Liver (tissue), 9 donors: Measurements from ENCODE around the gene MAP3K4. TPM values are rescaled to one million over a fixed set of nuclear protein-coding genes. Genes with fewer than 3 reads are reported as not detected.

Experiments used
- DNase-seq: peaks from one replicate; pipeline ENCODE4 v3.0.0-alpha.2; 2017; ENCODE audit warnings: low spot score
- H3K27ac ChIP-seq, 2 donors: one replicate each; pipeline ENCODE4 v1.7.0; 2013; ENCODE audit warnings: inconsistent platforms in 2 of 2, low read length in 2 of 2, control low read depth in 1 of 2, low read depth in 1 of 2, mild to moderate bottlenecking in 1 of 2
- H3K27me3 ChIP-seq, 4 donors: one replicate each; pipeline versions ENCODE4 v1.6.1 to v1.7.0; 2013; ENCODE audit warnings: low read length in 3 of 4, inconsistent platforms in 1 of 4, mild to moderate bottlenecking in 1 of 4, moderate library complexity in 1 of 4; ENCODE audit not compliant: control insufficient read depth in 4 of 4, insufficient read depth in 4 of 4
- H3K36me3 ChIP-seq, 4 donors: one replicate each; pipeline versions ENCODE4 v1.6.1 to v1.7.0; 2013; ENCODE audit warnings: low read length in 3 of 4, mild to moderate bottlenecking in 3 of 4, low read depth in 1 of 4, moderate library complexity in 1 of 4; ENCODE audit not compliant: control insufficient read depth in 4 of 4, insufficient read depth in 3 of 4
- H3K4me1 ChIP-seq, 4 donors: one replicate each; pipeline versions ENCODE4 v1.6.1 to v1.7.0; 2013; ENCODE audit warnings: low read length in 3 of 4, mild to moderate bottlenecking in 3 of 4, moderate library complexity in 1 of 4; ENCODE audit not compliant: control insufficient read depth in 4 of 4, insufficient read depth in 4 of 4
- H3K4me3 ChIP-seq, 3 donors: one replicate each; pipeline versions ENCODE4 v1.6.1 to v1.7.0; 2013; ENCODE audit warnings: low read length in 3 of 3, control low read depth in 1 of 3, low read depth in 1 of 3, mild to moderate bottlenecking in 1 of 3
- H3K9ac ChIP-seq, 2 donors: one replicate each; pipeline ENCODE4 v1.7.0; 2013; ENCODE audit warnings: low read length in 2 of 2, mild to moderate bottlenecking in 2 of 2, moderate library complexity in 2 of 2, control low read depth in 1 of 2, low read depth in 1 of 2
- H3K9me3 ChIP-seq, 4 donors: one replicate each; pipeline versions ENCODE4 v1.6.1 to v1.7.0; 2013; ENCODE audit warnings: low read length in 3 of 4; ENCODE audit not compliant: control insufficient read depth in 4 of 4
- ATF3 ChIP-seq: IDR thresholded peaks from 2 replicates; pipeline ENCODE4 v1.6.1; 2016; ENCODE audit warnings: antibody characterized with exemption
- CTCF ChIP-seq: fragments of 150-350 bp; IDR thresholded peaks from 2 replicates; pipeline ENCODE4 v1.5.1; 2017; ENCODE audit warnings: improper control_type of control experiment, low read depth, low read length; ENCODE audit not compliant: missing input control
- EGR1 ChIP-seq, 2 donors: IDR thresholded peaks; 2 replicates each; pipeline ENCODE4 v1.6.1; 2016 to 2018; ENCODE audit warnings: antibody characterized with exemption in 2 of 2, low read depth in 2 of 2
- FOXA1 ChIP-seq: IDR thresholded peaks from 2 replicates; pipeline ENCODE4 v1.6.1; 2016; ENCODE audit warnings: antibody characterized with exemption
- FOXA2 ChIP-seq: IDR thresholded peaks from 2 replicates; pipeline ENCODE4 v1.6.1; 2016; ENCODE audit warnings: antibody characterized with exemption
- GABPA ChIP-seq, 2 donors: IDR thresholded peaks in 1 of 2; conservative IDR thresholded peaks in 1 of 2; 2 replicates each; pipeline ENCODE4 v1.6.1; 2016; ENCODE audit warnings: antibody characterized with exemption in 2 of 2, mild to moderate bottlenecking in 1 of 2, moderate library complexity in 1 of 2
- HNF4A ChIP-seq, 2 donors: conservative IDR thresholded peaks; 2 replicates each; pipeline ENCODE4 v1.6.1; 2016; ENCODE audit warnings: antibody characterized with exemption in 2 of 2, mild to moderate bottlenecking in 2 of 2
- HNF4G ChIP-seq: IDR thresholded peaks from 2 replicates; pipeline ENCODE4 v1.6.1; 2016; ENCODE audit warnings: antibody characterized with exemption
- JUND ChIP-seq, 2 donors: IDR thresholded peaks; 2 replicates each; pipeline ENCODE4 v1.6.1; 2016; ENCODE audit warnings: antibody characterized with exemption in 2 of 2
- NR2F2 ChIP-seq: IDR thresholded peaks from 2 replicates; pipeline ENCODE4 v1.6.1; 2016; ENCODE audit warnings: antibody characterized with exemption
- RAD21 ChIP-seq, 2 donors: IDR thresholded peaks; 2 replicates each; pipeline ENCODE4 v1.6.1; 2016; ENCODE audit warnings: antibody characterized with exemption in 2 of 2, mild to moderate bottlenecking in 2 of 2
- RXRA ChIP-seq, 2 donors: IDR thresholded peaks; 2 replicates each; pipeline ENCODE4 v1.6.1; 2017 to 2018; ENCODE audit warnings: antibody characterized with exemption in 2 of 2, mild to moderate bottlenecking in 1 of 2
- SP1 ChIP-seq: IDR thresholded peaks from 2 replicates; pipeline ENCODE4 v1.6.1; 2018; ENCODE audit warnings: antibody characterized with exemption, mild to moderate bottlenecking
- TAF1 ChIP-seq: conservative IDR thresholded peaks from 2 replicates; pipeline ENCODE4 v1.6.1; 2016; ENCODE audit warnings: antibody characterized with exemption, mild to moderate bottlenecking
- YY1 ChIP-seq: IDR thresholded peaks from 2 replicates; pipeline ENCODE4 v1.6.1; 2016; ENCODE audit warnings: antibody characterized with exemption, mild to moderate bottlenecking
- ZBTB33 ChIP-seq: IDR thresholded peaks from 2 replicates; pipeline ENCODE4 v1.6.1; 2016; ENCODE audit warnings: antibody characterized with exemption
- polyA plus RNA-seq, 2 donors: library from polyadenylated mRNA; stranded (reverse) in 1 of 2; unstranded in 1 of 2; fragments of 200-250 nt in 1 of 2; fragments of >200 nt in 1 of 2; fragmentation: Nextera tagmentation in 1 of 2; extraction: Ambion mirVana in 1 of 2; gene quantifications; one replicate each; pipeline versions ENCODE4 v1.2.1 to v1.2.3, GENCODE V29; 2013 to 2015
- total RNA-seq, 2 donors: library from RNA; depleted of rRNA; stranded (reverse); fragments of >200 nt; gene quantifications; one replicate each; pipeline ENCODE4 v1.2.3, GENCODE V29; 2014
- TF ChIP-seq, protein P1 (sequence below): IDR thresholded peaks from 2 replicates; pipeline ENCODE4 v1.6.1; 2016; ENCODE audit warnings: antibody characterized with exemption, mild to moderate bottlenecking
- TF ChIP-seq, protein P2 (sequence below): IDR thresholded peaks from 2 replicates; pipeline ENCODE4 v1.6.1; 2016; ENCODE audit warnings: antibody characterized with exemption
- donor health status: healthy.
- donor health status: healthy.
- donor health status: healthy.
- donor health status: healthy.
- donor health status: healthy.

MAP3K4 gene
- total and polyA plus RNA-seq, 4 donors = 4.3 to 20.0 (median 11.7) TPM

DNA sequence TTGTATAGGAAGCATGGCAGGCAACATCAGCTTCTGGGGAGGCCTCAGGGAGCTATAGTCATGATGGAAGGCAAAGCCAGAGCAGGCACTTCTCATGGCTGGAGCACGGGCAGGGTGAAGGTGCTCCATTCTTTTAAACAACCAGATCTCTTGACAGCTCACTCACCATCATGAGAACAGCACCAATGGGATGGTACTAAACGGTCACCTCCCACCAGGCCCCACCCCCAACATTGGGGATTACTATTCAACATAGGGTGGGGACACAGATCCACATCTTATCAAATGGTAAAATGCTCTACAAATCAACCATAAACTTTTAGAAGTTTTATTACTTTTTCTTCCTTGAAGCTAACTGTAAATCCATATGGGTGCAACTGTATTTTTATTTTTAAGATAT lies 61.5 kb downstream of the MAP3K4 start (continued):
- TF ChIP-seq CTCF = no peak

DNA sequence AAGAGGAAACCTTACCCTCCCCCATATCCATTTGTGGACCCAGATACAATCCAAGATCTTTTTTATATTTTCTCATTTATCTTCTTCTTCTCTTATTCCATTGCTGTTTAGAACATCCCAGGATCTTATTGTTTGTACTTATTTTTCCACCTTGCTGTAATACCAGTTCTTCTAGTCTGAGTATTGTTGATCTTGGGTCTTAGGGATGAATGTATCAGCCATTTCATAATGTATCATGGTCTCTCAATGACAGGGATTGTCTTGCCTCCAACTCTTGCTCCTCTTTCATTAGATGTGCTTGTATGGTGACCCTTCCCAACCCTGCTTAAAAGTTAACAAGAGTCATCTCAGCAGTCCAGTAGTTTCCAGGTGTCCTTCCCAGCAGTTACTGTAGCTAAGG lies 63.3 kb downstream of the MAP3K4 start:
- H3K27ac ChIP-seq = no peak overlapping the region
- H3K9me3 ChIP-seq = no peaks in the 10 kb centered on the region
- no peak overlapping the region for H3K4me3 ChIP-seq
- no peak overlapping the region for H3K9ac ChIP-seq
- DNase-seq = no peak
- no peaks in the 10 kb centered on the region for H3K27me3 ChIP-seq
- H3K36me3 ChIP-seq = no peaks in the 10 kb centered on the region
- TF ChIP-seq EGR1 (IDR thresholded peaks at IDR 0.05; ENCODE audit: low read depth in 2 of 2) (no peak), CTCF (no peak), YY1 (no peak), RAD21 (IDR thresholded peaks at IDR 0.05) (no peak), JUND (IDR thresholded peaks at IDR 0.05) (no peak), ATF3 (no peak), FOXA2 (no peak), TAF1 (no peak), RXRA (IDR thresholded peaks at IDR 0.05) (no peak), HNF4A (conservative IDR thresholded peaks at IDR 0.05) (no peak), HNF4G (no peak), NR2F2 (no peak), GABPA (IDR thresholded peaks at IDR 0.05 in 1 of 2, conservative IDR thresholded peaks at IDR 0.05 in 1 of 2) (no peak), SP1 (no peak), ZBTB33 (no peak), FOXA1 (no peak)
- TF ChIP-seq, protein P1, sequence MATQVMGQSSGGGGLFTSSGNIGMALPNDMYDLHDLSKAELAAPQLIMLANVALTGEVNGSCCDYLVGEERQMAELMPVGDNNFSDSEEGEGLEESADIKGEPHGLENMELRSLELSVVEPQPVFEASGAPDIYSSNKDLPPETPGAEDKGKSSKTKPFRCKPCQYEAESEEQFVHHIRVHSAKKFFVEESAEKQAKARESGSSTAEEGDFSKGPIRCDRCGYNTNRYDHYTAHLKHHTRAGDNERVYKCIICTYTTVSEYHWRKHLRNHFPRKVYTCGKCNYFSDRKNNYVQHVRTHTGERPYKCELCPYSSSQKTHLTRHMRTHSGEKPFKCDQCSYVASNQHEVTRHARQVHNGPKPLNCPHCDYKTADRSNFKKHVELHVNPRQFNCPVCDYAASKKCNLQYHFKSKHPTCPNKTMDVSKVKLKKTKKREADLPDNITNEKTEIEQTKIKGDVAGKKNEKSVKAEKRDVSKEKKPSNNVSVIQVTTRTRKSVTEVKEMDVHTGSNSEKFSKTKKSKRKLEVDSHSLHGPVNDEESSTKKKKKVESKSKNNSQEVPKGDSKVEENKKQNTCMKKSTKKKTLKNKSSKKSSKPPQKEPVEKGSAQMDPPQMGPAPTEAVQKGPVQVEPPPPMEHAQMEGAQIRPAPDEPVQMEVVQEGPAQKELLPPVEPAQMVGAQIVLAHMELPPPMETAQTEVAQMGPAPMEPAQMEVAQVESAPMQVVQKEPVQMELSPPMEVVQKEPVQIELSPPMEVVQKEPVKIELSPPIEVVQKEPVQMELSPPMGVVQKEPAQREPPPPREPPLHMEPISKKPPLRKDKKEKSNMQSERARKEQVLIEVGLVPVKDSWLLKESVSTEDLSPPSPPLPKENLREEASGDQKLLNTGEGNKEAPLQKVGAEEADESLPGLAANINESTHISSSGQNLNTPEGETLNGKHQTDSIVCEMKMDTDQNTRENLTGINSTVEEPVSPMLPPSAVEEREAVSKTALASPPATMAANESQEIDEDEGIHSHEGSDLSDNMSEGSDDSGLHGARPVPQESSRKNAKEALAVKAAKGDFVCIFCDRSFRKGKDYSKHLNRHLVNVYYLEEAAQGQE = no peak
- TF ChIP-seq, protein P2, sequence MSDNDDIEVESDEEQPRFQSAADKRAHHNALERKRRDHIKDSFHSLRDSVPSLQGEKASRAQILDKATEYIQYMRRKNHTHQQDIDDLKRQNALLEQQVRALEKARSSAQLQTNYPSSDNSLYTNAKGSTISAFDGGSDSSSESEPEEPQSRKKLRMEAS = no peak
- no peaks in the 10 kb centered on the region for H3K4me1 ChIP-seq
